GM18520 (cell line): Measurements from ENCODE around the gene LRIG1.

Experiments
- ATAC-seq: cut with Tn5 transposase; IDR thresholded peaks from one replicate; pipeline ENCODE4 v1.9.1; 2021; ENCODE audit not compliant: unreplicated experiment

The LRIG1 gene

GRCh38 chr3:66507423-66508260 lies 6.8 kb upstream of the LRIG1 start:
- no peak for ATAC-seq

- ATAC-seq, result no peak
Observed at GRCh38 chr3:66506154-66506553, 5.3 kb upstream of the LRIG1 start.

GRCh38 chr3:66504850-66505641 lies 4.2 kb upstream of the LRIG1 start:
- no peak for ATAC-seq

GRCh38 chr3:66502981-66503380 lies 2.2 kb upstream of the LRIG1 start:
- no peak for ATAC-seq

- no peak for ATAC-seq
Observed at GRCh38 chr3:66502245-66502874, 1.5 kb upstream of the LRIG1 start.

GRCh38 chr3:66501483-66502244 lies 842 bp upstream of the LRIG1 start:
- no peak for ATAC-seq

- ATAC-seq, result peak; percentile 5
Observed at GRCh38 chr3:66499881-66500575, 794 bp downstream of the LRIG1 start.

- no peak for ATAC-seq
Observed at GRCh38 chr3:66498687-66499621, 1.9 kb downstream of the LRIG1 start.

- ATAC-seq, result no peak
Observed at GRCh38 chr3:66497985-66498671, 2.7 kb downstream of the LRIG1 start.

- no peak for ATAC-seq
Observed at GRCh38 chr3:66497288-66497984, 3.4 kb downstream of the LRIG1 start.

GRCh38 chr3:66496746-66497145 lies 4.1 kb downstream of the LRIG1 start:
- ATAC-seq, result no peak

GRCh38 chr3:66496301-66496700 lies 4.5 kb downstream of the LRIG1 start:
- ATAC-seq, result no peak

GRCh38 chr3:66495668-66496045 lies 5.2 kb downstream of the LRIG1 start:
- ATAC-seq, result no peak

- no peak for ATAC-seq
Observed at GRCh38 chr3:66494959-66495667, 5.7 kb downstream of the LRIG1 start.

GRCh38 chr3:66493458-66494099 lies 7.2 kb downstream of the LRIG1 start:
- no peak for ATAC-seq

GRCh38 chr3:66492672-66493071 lies 8.2 kb downstream of the LRIG1 start:
- ATAC-seq, result no peak

- ATAC-seq, result no peak
Observed at GRCh38 chr3:66492071-66492470, 8.8 kb downstream of the LRIG1 start.
